T-helper 1 cell treated with Interleukin-12 subunit alpha and Interleukin-12 subunit beta and Interleukin-4 antibody, amounts not matched to agents 30 ng/mL and 1 ng/mL, for 36 hours (primary cell): ENCODE results near the gene CYP1B1. TPM values are rescaled to one million over a fixed set of nuclear protein-coding genes. Genes with fewer than 3 reads are reported as not detected.
"Not testable (repeated sequence)": the region's sequence is repeated elsewhere in the genome, so short reads cannot be mapped to it uniquely, and the experiment has no call there.

ENCODE experiments used
- intact Hi-C: fragments of 100-400 bp; cut with micrococcal nuclease; formaldehyde crosslinking; loops from one replicate; pipeline ENCODE4 v1.15.1; 2024
- total RNA-seq: library from RNA; stranded (reverse); gene quantifications from 2 replicates; pipeline ENCODE4 v1.2.3, GENCODE V29; 2022

Gene CYP1B1
- 13.2 and 15.6 TPM in 2 replicates for total RNA-seq

- intact Hi-C loops = loop anchor here (1.0 to 10.0 kb wide), 7 partner anchors 21 to 1141 kb away; partner anchors contain the start of gene PRKD3
These were observed at the start of gene CYP1B1 for GRCh38 chr2:38075507-38076151. Gene CYP1B1 (minus strand): TSS chr2:38076151. CDS start chr2:38075388, 763 bp downstream.

GRCh38 chr2:38125007-38125406, 49.1 kb upstream of the CYP1B1 start:
- intact Hi-C loops = no loop called here

GRCh38 chr2:38123911-38124310, 48.0 kb upstream of the CYP1B1 start:
- intact Hi-C loops = no loop called here

GRCh38 chr2:38122344-38122743, 46.4 kb upstream of the CYP1B1 start:
- intact Hi-C loops = no loop called here

- intact Hi-C loops = no loop called here
These were observed 45.5 kb upstream of the CYP1B1 start for GRCh38 chr2:38121481-38121880.

GRCh38 chr2:38120829-38121228, 44.9 kb upstream of the CYP1B1 start:
- intact Hi-C loops = no loop called here

- intact Hi-C loops = no loop called here
These were observed 44.3 kb upstream of the CYP1B1 start for GRCh38 chr2:38120264-38120592.

- intact Hi-C loops = loop anchor here (5.0 kb wide), 1 partner anchor 719 kb away; no protein-coding TSS in a partner anchor
These were observed 40.8 kb upstream of the CYP1B1 start for GRCh38 chr2:38116762-38117161.

GRCh38 chr2:38115216-38116032, 39.5 kb upstream of the CYP1B1 start:
- intact Hi-C loops = loop anchor here (1.0 to 5.0 kb wide), 5 partner anchors 39 to 718 kb away; partner anchors contain the start of gene CYP1B1

- intact Hi-C loops = no loop called here
These were observed 38.2 kb upstream of the CYP1B1 start for GRCh38 chr2:38113981-38114708.

GRCh38 chr2:38113051-38113450, 37.1 kb upstream of the CYP1B1 start:
- intact Hi-C loops = no loop called here

GRCh38 chr2:38111350-38111749, 35.4 kb upstream of the CYP1B1 start:
- intact Hi-C loops = not testable (repeated sequence)

GRCh38 chr2:38109732-38110181, 33.8 kb upstream of the CYP1B1 start:
- intact Hi-C loops = no loop called here

- intact Hi-C loops = no loop called here
These were observed 33.2 kb upstream of the CYP1B1 start for GRCh38 chr2:38108907-38109731.

GRCh38 chr2:38107738-38108410, 31.9 kb upstream of the CYP1B1 start:
- intact Hi-C loops = no loop called here

GRCh38 chr2:38106405-38107094, 30.6 kb upstream of the CYP1B1 start:
- intact Hi-C loops = no loop called here

GRCh38 chr2:38105922-38106321, 30.0 kb upstream of the CYP1B1 start:
- intact Hi-C loops = no loop called here

GRCh38 chr2:38104598-38104997, 28.6 kb upstream of the CYP1B1 start:
- intact Hi-C loops = no loop called here

GRCh38 chr2:38100328-38100727, 24.4 kb upstream of the CYP1B1 start:
- intact Hi-C loops = no loop called here
